ENCODE measurements around the gene MICU2.

DNA sequence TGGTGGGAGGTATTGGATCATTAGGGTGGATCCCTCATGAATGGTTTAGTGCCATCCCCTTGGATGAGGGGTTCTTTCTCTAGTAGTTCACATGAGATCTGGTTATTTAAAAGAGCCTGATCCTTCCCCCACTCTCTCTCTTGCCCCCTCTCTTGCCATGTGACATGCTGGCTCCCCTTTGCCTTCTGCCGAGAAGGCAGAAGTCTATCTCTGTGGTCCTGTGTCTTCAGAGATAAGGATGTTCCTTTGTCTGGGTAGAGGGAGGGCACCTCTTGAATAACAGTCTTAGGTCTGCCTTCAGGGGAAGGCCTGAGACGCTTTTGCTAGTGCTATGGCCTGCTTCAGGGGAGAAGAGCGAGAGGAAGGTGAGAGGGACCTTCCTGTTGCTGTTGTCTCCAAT lies 142.8 kb downstream of the MICU2 start:
- TF ChIP-seq POLR2AphosphoS5 (IDR thresholded peaks at IDR 0.05): no peak
- no peak for TF ChIP-seq EP300 (IDR thresholded peaks at IDR 0.05)
